H54 (cell line): Measurements from ENCODE around the gene ZNF274.

Experiments
- DNase-seq: peaks from one replicate; pipeline ENCODE4 v3.0.0; 2011; ENCODE audit warnings: low spot score, mixed read lengths; ENCODE audit not compliant: insufficient read length
- FAIRE-seq: peaks from 3 replicates; lab custom pipeline; 2011; peaks lifted over from hg19 to GRCh38; lab: Jason Lieb, UNC
- POLR2A ChIP-seq: IDR thresholded peaks from 2 replicates; pipeline ENCODE4 v1.6.1; 2011; ENCODE audit warnings: low read depth, mild to moderate bottlenecking, low read length

Gene ZNF274

DNA sequence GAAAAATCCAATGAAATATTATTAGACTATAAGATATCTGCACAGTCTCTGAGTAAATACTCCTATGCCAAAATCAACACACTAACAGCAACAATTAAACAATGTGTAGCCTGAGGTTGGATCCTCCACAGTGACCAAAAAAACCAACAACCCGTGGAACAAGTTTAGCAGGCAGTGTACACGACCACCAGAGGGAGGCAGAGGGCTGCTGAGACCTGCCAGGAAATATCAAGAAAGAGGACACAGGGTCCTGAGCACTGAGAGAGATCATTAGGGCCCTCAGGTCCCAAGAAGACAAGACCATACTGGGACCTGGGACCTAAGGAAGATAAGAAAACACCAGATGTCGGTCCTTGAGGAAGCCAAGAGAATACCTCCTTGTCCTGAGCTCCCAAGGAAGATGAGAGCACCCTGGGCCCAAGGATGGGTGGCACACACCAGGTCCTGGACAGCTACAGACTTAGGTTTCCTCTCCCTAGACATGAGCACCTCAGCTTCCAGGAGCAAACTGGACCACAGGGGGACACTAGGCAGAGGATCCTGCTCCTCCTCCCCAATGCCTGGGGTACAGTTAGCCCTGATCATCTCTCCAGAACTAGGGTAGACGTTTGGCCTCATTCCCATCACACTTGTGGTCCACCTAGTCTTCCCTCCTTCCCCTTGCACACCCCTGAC lies 822 bp upstream of the ZNF274 start:
- FAIRE-seq (no peak), DNase-seq (peak; percentile 66)
- no peak for TF ChIP-seq POLR2A

DNA sequence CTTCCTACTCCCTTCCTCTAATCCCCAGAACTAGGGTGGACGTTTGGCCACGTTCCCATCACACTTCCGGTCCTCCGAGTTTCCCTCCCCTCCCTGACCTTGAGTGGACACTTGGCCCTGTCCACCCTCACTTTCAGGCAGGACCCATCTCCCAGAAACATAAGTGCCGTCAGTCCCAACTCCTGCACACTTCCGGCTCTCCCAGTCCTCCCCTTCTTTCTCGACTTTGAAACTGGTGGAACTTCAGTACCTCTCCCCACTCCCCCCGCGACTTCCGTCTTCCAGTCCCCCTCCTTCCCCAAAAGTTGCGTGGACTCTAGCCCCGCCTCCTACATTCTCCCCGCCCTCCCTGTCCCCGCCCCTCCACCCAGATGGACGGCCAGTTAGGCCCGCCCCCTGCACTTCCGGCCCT lies 278 bp upstream of the ZNF274 start:
- peak; percentile 68 for DNase-seq
- TF ChIP-seq POLR2A, result no peak
- FAIRE-seq, result no peak

DNA sequence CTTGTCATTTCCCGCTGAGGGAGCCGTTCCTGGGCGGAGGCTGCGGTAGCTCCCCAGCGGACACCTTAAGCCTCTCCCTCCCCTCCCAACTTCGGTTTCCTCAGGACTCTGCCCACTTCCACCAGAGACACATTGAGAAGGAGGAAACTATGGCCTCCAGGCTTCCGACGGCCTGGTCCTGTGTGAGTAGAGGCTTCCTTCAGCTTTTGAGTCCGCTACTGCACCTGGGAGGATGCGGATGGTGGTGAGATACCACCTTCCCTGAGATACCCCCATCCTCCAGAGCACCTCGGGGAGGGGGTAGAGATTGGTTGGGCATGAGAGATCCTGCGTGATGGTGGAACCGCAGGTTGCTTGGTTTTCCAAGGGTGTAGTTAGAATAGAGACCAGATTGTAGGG lies 955 bp downstream of the ZNF274 start:
- FAIRE-seq, result no peak
- no peak for TF ChIP-seq POLR2A

DNA sequence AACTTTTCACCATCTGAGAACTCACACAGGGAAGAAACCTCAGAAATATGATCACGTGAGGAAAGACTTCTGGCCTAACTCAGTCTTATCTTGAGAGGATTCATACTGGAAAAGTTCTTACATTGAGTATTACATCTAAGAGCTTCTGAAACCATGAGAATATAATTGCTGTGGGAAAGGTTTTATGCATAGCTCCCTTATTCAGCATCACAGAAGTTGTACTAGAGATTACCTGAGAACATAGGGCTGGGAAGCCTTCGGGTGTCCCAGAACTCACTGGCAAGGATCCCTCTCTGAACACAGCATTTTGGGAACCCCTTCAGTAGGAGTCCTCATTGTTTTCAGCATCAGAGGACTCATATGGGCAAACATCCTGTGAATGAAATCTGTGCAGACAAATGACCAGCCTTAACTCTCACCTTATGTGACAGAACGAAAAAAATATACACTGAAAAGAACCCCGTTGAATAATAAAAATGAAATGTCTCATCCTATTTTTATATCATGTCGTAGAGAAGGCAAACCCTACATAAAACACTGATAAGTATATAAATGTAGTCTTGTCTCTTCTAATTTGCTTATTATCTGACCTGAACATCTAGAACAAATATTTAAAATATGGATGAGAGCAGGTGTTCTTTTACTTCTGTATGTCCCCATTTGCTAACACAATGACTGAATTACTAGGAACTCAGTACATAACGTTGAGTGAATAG lies 14.2 kb downstream of the ZNF274 start:
- no peak for TF ChIP-seq POLR2A
- FAIRE-seq, result no peak
- no peak for DNase-seq

More for the DNA sequence above, 955 bp downstream of the ZNF274 start:
- DNase-seq, result no peak

DNA sequence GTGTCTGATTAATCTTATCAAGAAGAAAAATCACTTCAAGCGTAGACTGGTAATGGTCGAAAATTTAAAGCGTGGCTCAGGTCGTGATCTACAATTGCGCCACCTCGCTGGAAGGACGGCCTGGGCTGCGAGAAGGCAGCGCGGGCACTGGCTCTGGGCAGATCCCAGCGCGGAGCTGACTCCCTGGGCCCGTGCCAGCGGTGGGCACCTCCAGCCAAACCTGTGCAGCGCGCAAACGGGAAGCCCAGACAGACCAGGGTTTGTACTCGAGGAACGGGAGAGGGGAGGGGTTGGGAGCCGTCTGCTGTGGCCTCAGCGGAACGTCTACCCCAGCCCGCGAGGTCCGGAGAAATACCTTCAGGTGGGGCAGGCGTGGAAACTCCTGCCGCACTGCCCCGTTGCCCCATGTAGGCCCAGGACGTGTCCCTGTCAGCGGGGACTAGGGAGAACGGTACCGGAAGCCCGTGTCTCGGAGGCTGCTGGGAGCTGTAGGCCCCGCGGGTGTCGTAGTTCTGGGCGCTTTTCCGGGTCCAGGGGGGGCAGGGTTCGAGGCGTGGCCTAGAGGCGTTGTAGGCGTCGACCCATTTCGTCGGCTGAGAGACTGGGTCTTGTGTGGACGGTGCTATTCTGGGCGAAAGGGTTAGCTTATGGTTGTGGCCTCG lies 21.1 kb downstream of the ZNF274 start:
- FAIRE-seq, result no peak
- no peak for DNase-seq
- no peak for TF ChIP-seq POLR2A

DNA sequence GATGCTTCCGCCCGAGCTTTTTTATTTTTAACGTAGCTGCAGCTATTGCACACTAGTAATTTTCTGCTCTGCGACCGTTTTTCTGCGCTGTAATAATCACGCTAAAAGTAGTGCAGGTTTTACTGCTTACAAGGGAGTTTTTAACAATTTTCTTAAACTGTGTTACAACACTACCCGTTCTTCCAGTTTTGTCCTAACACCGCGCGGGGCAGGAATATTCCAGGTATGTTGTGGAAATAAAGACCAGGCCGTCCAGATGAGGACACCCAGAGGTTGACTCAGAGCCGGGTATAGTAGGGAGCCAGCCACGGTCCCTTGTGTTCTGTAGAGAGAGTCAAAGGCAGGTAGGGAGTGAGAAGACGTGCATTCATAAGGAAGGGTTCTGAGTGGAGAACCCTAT lies 21.7 kb downstream of the ZNF274 start:
- TF ChIP-seq POLR2A, result no peak
- no peak for DNase-seq
- FAIRE-seq, result no peak

DNA sequence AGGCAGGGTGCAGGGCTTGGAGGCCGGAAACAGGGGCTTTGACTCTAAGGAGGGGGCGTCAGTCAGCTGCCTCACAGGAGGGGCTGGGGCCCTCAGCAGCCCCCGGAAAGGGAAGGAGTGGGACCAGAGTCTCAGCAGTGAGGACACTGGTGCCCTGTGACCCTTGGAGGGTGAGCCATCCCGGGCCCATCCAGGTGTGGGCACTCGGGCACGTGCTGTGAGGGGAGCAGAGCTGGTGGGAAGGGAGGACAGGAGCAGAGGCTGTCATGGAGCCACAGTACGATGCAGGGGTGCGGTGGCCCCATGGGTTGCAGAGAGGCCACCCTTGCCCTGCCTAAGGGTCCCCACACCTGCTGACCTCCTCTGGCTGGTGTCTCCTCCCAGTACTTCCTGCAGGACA lies 26.7 kb downstream of the ZNF274 start:
- no peak for DNase-seq
- no peak for FAIRE-seq
- TF ChIP-seq POLR2A, result no peak

DNA sequence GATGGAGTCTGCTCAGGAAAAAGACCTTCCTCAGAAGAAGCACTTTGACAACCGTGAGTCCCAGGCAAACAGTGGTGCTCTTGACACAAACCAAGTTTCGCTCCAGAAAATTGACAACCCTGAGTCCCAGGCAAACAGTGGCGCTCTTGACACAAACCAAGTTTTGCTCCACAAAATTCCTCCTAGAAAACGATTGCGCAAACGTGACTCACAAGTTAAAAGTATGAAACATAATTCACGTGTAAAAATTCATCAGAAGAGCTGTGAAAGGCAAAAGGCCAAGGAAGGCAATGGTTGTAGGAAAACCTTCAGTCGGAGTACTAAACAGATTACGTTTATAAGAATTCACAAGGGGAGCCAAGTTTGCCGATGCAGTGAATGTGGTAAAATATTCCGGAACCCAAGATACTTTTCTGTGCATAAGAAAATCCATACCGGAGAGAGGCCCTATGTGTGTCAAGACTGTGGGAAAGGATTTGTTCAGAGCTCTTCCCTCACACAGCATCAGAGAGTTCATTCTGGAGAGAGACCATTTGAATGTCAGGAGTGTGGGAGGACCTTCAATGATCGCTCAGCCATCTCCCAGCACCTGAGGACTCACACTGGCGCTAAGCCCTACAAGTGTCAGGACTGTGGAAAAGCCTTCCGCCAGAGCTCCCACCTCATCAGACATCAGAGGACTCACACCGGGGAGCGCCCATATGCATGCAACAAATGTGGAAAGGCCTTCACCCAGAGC lies 29.6 kb downstream of the ZNF274 start:
- FAIRE-seq, result no peak
- no peak for DNase-seq
- TF ChIP-seq POLR2A, result no peak

DNA sequence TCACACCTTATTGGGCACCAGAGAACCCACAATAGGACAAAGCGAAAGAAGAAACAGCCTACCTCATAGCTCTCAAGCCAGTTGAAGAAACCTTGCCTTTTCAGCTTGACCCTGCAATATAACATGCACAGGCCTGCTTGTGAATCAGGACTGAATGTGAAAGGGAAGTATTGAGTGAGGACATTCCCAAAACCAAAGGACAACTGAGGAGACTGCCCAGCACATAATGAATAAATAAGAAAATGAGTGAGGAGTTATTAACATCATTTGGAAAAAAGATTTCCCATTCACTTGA lies 30.2 kb downstream of the ZNF274 start:
- TF ChIP-seq POLR2A, result no peak
- FAIRE-seq, result no peak
- DNase-seq, result no peak

DNA sequence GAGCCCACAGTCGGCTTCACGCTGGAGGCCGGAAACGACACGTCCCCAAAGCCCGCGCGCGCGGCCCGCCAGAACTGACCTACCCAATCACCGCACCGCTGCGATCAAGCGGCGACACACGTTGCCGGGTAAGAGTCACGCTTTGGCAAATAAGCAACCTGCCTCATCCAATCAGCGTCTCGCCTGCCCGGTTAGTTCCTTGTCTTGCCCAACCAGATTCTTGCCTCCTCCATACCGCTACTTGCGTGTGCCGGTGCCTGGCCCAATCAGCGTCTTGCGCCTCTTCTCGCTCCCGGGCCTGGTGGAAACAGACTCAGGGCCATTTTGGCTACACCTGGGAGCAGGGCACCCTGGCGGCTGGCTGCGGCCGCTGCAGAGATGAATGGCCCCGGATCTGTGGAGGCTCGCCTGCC lies 34.2 kb downstream of the ZNF274 start:
- DNase-seq (no peak), FAIRE-seq (no peak)

DNA sequence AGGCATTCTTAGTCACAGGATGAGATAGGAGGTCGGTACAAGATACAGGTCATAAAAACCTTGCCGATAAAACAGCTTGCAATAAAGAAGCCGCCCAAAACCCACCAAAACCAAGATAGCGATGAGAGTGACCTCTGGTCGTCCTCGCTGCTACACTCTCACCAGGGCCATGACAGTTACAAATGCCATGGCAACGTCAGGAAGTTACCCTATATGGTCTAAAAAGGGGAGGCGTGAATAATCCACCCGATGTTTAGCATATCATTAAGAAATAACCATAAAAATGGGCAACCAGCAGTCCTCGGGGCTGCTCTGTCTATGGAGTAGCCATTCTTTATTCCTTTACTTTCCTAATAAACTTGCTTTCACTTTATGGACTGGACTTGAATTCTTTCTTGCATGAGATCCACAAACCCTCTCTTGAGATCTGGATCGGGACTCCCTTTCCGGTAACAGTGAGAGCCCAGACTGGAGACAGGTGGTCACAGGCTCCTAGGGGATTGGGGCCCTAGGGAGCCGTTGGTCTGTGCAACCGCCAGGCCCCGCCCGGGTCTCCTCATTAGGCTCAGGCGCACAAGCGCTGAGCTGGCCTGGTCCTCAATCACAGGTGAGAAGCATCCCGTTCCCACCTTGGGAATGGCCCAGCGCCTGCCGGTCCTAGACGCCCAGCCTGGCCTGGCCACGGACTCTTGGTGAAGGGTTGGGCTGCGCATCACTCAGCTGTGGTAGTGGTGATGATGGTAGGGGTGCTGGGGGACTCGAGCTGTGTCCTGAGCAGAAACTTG lies 34.9 kb downstream of the ZNF274 start:
- no peak for TF ChIP-seq POLR2A
- FAIRE-seq, result no peak
- no peak for DNase-seq

More for the DNA sequence above, 34.2 kb downstream of the ZNF274 start:
- no peak for TF ChIP-seq POLR2A

DNA sequence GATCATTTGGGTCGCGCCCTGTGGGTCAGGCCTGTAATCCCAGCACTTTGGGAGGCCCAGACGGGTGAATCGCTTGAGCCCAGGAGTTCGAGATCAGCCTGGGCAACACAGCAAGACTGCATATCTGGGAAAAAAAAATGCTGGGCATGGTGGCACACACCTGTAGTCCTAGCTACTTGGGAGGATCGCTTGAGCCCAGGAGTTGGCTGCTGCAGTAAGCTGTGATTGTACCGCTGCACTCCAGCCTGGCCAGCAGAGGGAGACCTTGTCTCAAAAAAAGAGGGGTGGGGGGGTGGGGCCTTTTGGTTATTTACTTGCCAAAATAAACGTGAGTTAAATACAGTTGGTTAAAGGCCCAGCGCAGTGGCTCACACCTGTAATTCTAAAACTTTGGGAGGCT lies 36.0 kb downstream of the ZNF274 start:
- FAIRE-seq (no peak), DNase-seq (no peak)
- TF ChIP-seq POLR2A, result no peak

DNA sequence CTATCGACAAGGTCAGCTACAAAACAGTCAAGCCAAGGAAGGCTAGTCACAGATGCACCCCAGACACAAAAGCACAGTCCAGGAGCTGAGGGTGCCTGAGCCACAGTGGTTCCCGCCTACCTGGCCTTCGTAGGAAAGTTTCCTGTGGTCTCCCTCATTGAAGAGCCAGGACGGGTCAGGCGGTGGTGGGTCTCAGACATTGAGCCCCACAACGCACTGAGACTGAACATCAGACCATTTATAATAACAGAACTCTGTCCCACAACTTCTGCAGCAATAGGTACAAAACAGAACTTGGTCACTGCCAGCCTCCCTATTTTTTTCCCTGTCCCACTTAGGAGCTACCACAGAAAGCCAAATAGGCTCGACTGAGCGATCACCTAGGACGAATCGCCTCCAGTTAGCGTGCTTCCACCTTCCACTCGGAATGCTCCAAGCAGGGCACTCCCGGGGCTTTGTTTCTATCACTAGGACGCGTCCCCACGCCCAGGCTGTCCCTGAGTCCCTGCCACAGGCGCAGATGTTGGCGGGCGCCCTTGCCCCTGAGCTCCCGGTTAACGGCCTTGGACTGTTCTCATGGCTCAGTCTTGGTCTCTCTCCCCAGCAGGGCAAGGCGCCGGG lies 45.2 kb downstream of the ZNF274 start:
- FAIRE-seq (no peak), DNase-seq (no peak)
- no peak for TF ChIP-seq POLR2A
